HG03045 (cell line): ENCODE results near the gene IRX3.

Source experiments
- ATAC-seq: cut with Tn5 transposase; IDR thresholded peaks from one replicate; pipeline ENCODE4 v1.9.1; 2021; ENCODE audit warnings: mild to moderate bottlenecking, moderate library complexity; ENCODE audit not compliant: unreplicated experiment

IRX3 gene

GRCh38 chr16:54286366-54287130, at the start of gene IRX3:
Gene IRX3 (minus strand): TSS chr16:54286787. CDS start chr16:54286050, 737 bp downstream.
- ATAC-seq, result no peak

DNA sequence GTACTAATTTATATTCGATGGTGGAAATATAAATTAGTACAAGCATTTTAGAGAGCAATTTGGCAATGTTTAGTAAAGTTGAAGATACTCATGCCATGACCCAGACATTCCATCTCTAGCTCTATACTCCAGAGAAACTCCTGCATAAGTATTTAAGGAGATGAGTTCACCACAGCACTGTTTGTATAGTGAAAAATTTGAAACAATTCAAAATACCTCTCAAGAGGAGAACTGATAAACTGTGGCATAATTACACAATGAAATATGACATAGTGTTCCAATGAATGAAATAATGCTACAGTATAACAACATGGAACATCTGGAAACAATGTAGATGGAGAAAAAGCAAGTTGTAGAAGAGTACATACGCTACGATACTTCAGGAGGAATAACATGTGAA, 48.6 kb upstream of the IRX3 start:
- ATAC-seq, result no peak

- no peak for ATAC-seq
Observed at GRCh38 chr16:54334208-54334607, 47.6 kb upstream of the IRX3 start.

GRCh38 chr16:54331241-54332002, 44.8 kb upstream of the IRX3 start:
- no peak for ATAC-seq

GRCh38 chr16:54327609-54328008, 41.0 kb upstream of the IRX3 start:
- ATAC-seq, result no peak

GRCh38 chr16:54326266-54326662, 39.7 kb upstream of the IRX3 start:
- ATAC-seq, result no peak

DNA sequence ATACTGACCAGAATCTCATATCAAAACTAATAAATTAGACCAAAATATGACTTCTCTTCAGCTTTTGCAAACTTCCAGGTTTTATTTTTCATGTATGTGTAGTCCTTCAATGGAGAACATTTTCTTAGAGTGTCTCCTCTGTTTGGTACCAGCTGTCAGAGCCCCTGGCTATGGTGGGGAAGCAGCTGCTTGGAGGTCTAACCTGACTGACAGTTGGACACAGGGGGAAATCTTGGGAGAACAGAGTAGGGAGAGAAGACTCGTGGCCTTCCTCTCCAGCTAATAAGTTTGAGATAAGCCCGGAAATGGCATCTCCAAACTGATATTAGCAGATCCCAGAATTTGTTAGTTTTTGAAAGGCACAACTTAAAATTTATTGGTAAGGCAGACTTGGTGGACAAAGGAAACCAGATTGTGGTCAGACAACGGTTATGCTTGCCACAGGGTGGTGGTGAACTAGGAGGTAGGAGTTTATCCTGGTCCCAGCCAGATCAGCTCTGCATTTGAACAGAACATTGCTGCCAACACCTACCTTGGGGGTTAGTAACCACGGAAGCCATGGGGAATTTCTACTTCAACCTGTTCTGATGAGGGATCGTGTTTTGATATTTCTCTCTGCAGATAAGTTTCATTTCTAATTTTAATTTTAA, 39.2 kb upstream of the IRX3 start:
- no peak for ATAC-seq

GRCh38 chr16:54324716-54325115, 38.1 kb upstream of the IRX3 start:
- ATAC-seq, result no peak

GRCh38 chr16:54320697-54321340, 34.2 kb upstream of the IRX3 start:
- ATAC-seq, result no peak

GRCh38 chr16:54318941-54319340, 32.4 kb upstream of the IRX3 start:
- no peak for ATAC-seq

- no peak for ATAC-seq
Observed at GRCh38 chr16:54317101-54317611, 30.6 kb upstream of the IRX3 start.

- ATAC-seq, result no peak
Observed at GRCh38 chr16:54316095-54316889, 29.7 kb upstream of the IRX3 start.

GRCh38 chr16:54313789-54314188, 27.2 kb upstream of the IRX3 start:
- no peak for ATAC-seq

- ATAC-seq, result no peak
Observed at GRCh38 chr16:54312502-54312991, 26.0 kb upstream of the IRX3 start.

- no peak for ATAC-seq
Observed at GRCh38 chr16:54309341-54309740, 22.8 kb upstream of the IRX3 start.

GRCh38 chr16:54305080-54305479, 18.5 kb upstream of the IRX3 start:
- ATAC-seq, result no peak

GRCh38 chr16:54303613-54304012, 17.0 kb upstream of the IRX3 start:
- no peak for ATAC-seq

DNA sequence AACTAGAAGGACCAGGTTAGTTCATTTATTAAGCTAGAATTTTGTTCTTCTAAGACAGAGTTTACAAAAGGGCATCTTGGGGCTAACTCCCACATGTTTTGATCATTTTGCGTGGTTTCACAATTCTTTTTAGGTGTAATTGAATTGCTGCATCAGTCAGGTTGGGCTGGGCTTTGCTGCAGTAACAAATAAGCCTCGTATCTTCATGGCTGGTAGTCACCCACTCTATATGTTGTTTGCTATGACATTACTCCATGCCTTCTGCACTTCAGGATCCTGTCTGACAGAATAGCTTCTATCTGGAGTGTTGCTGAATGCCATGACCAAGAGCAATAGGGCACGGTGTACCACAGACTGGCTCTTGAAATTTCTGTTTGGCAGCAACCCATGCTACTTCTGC, 10.6 kb upstream of the IRX3 start:
- ATAC-seq, result no peak

DNA sequence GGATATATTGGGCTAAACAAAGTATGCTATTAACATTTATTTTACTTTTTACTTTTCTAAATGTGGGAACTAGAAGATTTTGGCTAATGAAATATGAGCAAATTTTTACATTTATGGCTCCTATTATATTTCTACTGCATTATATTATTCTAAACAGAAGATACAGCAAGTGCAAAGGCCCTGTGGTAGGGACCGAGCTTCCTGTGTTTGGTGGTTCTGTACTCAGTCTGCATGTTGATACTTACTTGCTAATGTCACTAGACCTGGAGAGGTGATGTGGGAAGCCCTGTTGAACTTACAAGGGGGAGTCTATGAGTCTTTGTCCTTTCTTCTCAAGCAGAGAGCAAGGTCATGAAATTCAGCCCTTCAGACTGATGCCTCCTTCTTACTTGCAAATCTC, 10.0 kb upstream of the IRX3 start:
- ATAC-seq, result no peak
